HG03135 (cell line): ENCODE data around the gene GPR107.
A peak's percentile ranks its signal among the peaks of the same experiment; 100 is the strongest.

Experiments
- ATAC-seq: cut with Tn5 transposase; IDR thresholded peaks from one replicate; pipeline ENCODE4 v1.9.1; 2021; ENCODE audit warnings: mild to moderate bottlenecking, moderate library complexity; ENCODE audit not compliant: unreplicated experiment

The GPR107 gene

DNA sequence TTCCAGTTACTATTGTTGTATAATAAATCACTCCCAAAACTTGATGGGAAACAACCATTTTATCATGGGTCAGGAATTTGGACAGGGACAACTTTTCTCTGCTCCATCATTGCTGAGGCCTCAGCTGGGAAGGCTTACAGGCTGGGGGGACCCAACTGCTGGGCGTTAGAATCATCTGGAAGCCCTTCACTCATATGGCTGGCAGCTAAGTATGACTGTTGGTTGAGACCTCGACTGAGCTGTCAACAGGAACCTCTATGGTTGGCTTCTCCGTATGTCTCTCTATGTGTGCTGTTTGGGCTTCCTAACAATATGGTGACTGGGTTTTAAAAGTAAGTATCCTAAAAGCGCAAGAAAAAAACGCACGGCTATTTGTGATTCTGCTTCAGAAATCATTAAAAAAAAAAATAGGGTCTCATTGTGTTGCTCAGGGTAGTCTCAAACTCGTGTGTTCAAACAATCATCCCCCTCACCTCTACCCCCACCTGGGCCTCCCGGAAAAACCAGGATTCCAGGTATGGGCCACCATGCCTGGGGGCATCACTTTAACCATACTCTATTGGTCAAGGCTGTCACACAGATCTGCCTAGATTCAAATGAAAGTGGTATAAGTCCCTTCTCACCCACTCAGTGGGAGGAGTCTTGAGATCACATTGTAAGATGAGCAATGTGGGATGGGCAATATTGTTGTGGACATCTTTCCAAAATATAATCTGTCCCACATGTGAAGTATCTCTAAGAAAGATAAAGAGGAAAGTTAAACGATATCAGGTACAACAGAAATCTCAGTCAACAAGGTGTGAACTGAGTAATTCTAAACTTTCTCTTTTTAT is 26.0 kb upstream of the GPR107 start:
- no peak for ATAC-seq

- ATAC-seq, result no peak
Measured at GRCh38 chr9:130028493-130029222, 25.0 kb upstream of the GPR107 start.

GRCh38 chr9:130029223-130029973 is 24.3 kb upstream of the GPR107 start:
- peak; percentile 37 for ATAC-seq

DNA sequence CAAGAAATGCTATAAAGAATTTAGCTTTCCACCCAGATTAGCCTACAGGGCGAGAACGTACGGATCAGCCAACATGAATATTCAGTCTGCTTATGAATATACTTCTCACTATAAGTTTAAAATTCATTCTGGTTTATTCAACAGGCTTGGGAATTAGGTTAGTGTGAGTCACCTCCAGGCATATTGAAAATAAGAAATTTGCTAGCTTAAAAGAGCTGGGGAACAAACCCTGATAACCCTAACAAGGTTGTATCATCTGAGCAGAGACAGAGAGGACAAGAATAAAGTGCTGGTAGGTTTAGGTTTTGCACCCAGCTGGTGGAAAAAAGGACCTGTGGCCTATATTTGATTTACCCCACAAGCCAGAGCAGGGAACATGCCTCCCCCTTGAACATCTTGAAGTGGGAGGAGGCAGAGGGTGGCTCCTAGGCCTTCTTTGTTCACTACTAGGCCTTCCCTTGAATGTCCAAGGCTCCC is 23.0 kb upstream of the GPR107 start:
- ATAC-seq, result no peak

DNA sequence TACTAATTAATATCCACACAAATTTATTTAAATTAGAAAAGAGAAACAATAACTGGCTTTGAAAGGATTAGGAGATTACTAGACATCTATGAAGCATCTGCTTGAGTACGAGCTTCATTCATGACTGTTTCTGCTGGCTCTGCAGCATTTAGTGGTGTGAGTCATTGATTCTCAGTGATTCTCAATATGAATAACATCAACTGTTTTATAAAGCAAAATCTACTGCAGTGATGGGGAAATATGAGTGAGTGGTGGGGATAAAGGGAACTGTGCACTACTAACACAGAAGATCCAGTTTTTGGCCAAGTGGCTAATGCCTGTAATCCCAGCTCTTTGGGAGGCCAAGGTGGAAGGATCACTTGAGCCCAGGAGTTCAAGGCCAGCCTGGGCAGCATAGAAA is 19.1 kb upstream of the GPR107 start:
- no peak for ATAC-seq

DNA sequence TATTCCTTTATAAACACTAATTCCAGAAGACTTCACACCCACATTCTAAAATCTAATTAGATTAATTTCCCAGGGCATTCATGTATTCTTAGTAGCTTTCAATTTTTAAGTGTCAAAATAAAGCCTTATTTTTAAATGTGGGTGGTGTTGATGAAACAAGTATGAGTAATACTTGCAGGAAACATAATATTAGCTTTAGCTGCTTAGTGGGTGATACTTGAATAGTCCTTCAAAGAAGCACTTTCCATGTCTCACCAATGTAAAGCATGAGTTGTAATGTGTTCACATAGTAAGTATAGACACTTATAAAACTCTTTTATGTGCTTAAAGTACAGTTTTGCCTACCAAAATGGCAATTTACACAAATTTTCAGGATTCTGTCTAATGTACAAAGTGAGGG is 17.6 kb upstream of the GPR107 start:
- ATAC-seq, result no peak

DNA sequence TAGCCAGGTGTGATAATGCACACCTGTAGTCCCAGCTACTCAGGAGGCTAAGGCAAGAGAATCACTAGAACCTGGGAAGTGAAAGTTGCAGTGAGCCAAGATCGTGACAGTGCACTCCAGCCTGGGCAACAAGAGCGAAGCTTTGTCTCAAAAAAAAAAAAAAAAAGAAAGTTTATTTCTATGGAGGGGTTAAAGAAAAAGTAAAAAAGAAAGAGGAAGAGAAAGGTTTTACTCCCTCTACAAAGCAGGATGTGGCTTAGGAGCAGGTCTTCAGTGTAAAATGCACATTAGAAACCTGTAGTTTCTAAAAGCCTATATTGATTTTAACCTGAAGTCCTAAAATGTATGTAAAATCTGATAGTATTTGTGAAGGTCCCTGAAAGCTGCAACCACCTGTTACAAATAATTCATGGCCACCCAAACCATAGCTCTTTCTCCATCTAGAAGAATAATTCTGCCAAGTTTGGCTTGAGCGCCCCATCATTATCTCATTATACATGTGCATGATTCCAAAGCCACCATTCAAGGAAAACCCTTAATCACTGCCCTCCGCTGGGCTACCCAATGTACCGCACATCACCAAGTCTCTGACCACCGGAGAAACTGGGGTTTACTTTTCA is 14.1 kb upstream of the GPR107 start:
- no peak for ATAC-seq

DNA sequence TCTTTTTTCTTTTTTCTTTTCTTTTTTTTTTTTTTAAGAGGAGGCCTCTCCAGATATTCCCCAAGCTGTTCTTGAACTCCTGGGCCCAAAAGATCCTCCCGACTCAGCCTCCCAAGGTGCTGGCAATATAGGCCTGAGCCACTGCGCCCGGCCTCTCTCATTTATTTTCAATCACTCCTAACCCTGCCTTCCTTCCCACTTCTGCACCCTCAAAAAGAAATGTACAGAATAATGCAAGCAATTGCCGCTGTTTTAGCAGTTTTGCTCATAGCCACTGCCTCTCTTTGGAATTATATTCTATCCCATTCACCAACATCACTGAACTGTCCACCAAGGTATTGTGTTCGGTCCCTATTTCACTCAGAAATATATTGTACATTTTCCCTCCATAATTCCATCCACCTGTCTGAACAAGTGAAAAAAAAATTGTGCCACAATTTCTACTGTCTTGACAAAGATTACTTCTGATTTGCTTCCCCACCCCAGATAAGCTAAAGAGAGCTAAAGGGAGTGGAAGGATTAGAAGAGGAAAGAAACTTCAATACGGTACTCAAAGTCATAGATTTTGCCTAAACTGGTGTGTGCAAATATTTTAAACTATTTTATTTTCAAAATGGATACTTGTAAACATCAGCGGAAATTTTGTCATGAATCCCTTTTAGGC is 12.6 kb upstream of the GPR107 start:
- no peak for ATAC-seq

GRCh38 chr9:130041648-130042405 is 11.9 kb upstream of the GPR107 start:
- ATAC-seq, result no peak

- no peak for ATAC-seq
Measured at GRCh38 chr9:130042406-130042884, 11.3 kb upstream of the GPR107 start.

- peak; percentile 36 for ATAC-seq
Measured at GRCh38 chr9:130042885-130043653, 10.6 kb upstream of the GPR107 start, which contains the start of gene FNBP1. FNBP1 (minus strand) TSS chr9:130043189; CDS start chr9:130042975, 214 bp downstream.

DNA sequence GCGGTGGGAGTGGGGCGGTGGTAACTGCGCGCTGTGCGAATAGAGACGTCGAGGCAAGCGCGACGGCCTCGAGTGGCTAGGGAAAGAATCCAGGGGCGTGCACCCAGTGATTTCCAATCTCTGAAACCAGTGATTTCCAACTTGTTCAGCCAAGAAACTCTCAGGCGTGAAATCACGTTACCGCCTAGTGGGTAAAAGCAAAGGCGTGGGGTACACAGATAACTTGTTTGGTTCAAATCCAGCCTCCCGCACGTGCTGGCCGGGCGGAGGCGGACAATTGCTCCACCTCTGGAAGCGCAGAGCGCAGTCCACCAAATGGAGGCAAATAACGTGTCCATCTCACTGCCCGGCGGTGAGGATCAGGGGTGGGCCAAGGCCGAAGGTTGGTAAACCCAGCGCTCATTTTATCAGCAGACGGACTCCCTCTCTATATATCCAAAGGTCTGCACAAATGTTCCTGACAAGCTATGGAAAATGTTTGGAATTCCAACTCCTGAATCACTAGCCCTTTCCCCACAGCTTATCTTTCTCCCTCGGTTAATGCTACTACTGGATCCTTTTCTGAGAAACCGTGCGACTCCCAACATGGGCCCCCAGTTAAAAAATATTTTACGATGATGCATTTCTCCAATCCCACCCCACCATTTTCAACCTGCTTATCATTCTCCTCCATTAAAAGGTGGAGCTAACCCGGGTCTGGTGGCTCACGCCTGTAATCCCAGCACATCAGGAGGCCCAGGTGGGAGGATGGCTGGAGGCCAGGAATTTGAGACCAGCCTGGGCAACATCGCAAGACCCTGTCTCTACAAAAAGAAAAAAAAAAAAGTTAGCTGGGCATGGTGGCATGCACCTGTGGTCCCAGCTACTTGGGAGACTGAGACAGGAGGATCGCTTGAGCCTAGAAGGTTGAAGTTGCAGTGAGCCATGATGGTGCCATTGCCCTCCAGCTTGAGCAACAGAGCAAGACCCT is 9.8 kb upstream of the GPR107 start:
- no peak for ATAC-seq

DNA sequence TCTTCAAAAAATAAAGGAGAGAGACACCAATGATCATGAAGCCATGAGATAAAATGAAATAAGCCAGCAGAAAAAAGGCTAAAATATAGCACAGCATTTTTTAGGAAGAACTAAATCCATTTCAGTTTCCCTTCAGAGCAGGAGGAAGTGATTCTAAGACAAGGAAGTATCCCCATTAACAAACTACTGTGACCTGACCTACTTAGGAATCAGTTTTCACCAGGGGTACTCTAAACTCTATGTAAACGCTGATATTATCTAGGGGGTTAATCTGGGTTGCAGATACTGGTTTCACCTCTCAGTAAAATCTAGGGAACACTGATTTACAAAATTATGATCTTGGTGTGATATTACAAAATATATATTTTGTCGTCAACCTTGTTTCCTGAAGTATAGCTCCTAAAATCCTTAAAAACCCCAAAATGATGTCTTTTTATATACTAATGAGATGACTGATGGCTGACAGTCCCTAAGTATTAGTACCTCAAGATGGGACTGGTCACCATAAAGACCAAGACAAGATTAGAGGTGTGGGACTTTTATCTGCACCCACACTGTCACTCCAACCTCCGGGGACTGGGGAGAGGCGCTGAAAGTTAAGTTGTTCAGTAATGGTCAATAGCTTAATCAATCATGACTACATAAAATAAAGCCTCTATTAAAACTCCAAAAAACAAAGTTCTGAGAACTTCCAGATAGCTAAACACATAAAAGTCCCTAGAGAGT is 7.8 kb upstream of the GPR107 start:
- ATAC-seq, result no peak

- ATAC-seq, result no peak
Measured at GRCh38 chr9:130049431-130050210, 4.1 kb upstream of the GPR107 start.

- ATAC-seq, result no peak
Measured at GRCh38 chr9:130050462-130050861, 3.2 kb upstream of the GPR107 start.

GRCh38 chr9:130051855-130052254 is 1.9 kb upstream of the GPR107 start:
- ATAC-seq, result no peak
